Liver (tissue), 3 donors: ENCODE results near the gene NUDCD2.

Experiments used
- GABPA ChIP-seq, 2 donors: IDR thresholded peaks in 1 of 2; conservative IDR thresholded peaks in 1 of 2; 2 replicates each; pipeline ENCODE4 v1.6.1; 2016; ENCODE audit warnings: antibody characterized with exemption in 2 of 2, mild to moderate bottlenecking in 1 of 2, moderate library complexity in 1 of 2
- SP1 ChIP-seq: IDR thresholded peaks from 2 replicates; pipeline ENCODE4 v1.6.1; 2018; ENCODE audit warnings: antibody characterized with exemption, mild to moderate bottlenecking
- TAF1 ChIP-seq: conservative IDR thresholded peaks from 2 replicates; pipeline ENCODE4 v1.6.1; 2016; ENCODE audit warnings: antibody characterized with exemption, mild to moderate bottlenecking
- YY1 ChIP-seq: IDR thresholded peaks from 2 replicates; pipeline ENCODE4 v1.6.1; 2016; ENCODE audit warnings: antibody characterized with exemption, mild to moderate bottlenecking
- ZBTB33 ChIP-seq: IDR thresholded peaks from 2 replicates; pipeline ENCODE4 v1.6.1; 2016; ENCODE audit warnings: antibody characterized with exemption
- TF ChIP-seq, protein P1 (sequence below): fragments of 150-350 bp; IDR thresholded peaks from 2 replicates; pipeline ENCODE4 v1.5.1; 2017; ENCODE audit warnings: improper control_type of control experiment, low read depth, low read length; ENCODE audit not compliant: missing input control
- TF ChIP-seq, protein P2 (sequence below): IDR thresholded peaks from 2 replicates; pipeline ENCODE4 v1.6.1; 2016; ENCODE audit warnings: antibody characterized with exemption, mild to moderate bottlenecking
- donor health status: healthy.
- donor health status: healthy.

DNA sequence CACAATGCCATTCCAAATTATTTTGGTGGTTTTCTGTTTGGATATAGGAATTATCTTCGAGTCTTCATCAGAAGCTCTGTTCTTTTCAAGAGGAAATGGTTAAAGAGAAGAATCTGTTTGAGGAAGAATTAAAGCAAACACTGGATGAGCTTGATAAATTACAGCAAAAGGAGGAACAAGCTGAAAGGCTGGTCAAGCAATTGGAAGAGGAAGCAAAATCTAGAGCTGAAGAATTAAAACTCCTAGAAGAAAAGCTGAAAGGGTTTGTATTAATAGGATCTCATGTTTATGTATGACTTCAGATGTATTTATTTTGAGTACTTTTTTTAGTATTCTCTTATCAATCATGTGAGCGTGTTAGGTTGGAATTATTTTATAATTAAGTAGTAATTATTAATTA is 15.5 kb upstream of the NUDCD2 start:
- TF ChIP-seq, protein P1, sequence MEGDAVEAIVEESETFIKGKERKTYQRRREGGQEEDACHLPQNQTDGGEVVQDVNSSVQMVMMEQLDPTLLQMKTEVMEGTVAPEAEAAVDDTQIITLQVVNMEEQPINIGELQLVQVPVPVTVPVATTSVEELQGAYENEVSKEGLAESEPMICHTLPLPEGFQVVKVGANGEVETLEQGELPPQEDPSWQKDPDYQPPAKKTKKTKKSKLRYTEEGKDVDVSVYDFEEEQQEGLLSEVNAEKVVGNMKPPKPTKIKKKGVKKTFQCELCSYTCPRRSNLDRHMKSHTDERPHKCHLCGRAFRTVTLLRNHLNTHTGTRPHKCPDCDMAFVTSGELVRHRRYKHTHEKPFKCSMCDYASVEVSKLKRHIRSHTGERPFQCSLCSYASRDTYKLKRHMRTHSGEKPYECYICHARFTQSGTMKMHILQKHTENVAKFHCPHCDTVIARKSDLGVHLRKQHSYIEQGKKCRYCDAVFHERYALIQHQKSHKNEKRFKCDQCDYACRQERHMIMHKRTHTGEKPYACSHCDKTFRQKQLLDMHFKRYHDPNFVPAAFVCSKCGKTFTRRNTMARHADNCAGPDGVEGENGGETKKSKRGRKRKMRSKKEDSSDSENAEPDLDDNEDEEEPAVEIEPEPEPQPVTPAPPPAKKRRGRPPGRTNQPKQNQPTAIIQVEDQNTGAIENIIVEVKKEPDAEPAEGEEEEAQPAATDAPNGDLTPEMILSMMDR = no peak
- TF ChIP-seq GABPA (IDR thresholded peaks at IDR 0.05 in 1 of 2, conservative IDR thresholded peaks at IDR 0.05 in 1 of 2) = no peak
- TF ChIP-seq ZBTB33 = no peak
- no peak for TF ChIP-seq YY1
- no peak for TF ChIP-seq SP1
- no peak for TF ChIP-seq TAF1
- TF ChIP-seq, protein P2, sequence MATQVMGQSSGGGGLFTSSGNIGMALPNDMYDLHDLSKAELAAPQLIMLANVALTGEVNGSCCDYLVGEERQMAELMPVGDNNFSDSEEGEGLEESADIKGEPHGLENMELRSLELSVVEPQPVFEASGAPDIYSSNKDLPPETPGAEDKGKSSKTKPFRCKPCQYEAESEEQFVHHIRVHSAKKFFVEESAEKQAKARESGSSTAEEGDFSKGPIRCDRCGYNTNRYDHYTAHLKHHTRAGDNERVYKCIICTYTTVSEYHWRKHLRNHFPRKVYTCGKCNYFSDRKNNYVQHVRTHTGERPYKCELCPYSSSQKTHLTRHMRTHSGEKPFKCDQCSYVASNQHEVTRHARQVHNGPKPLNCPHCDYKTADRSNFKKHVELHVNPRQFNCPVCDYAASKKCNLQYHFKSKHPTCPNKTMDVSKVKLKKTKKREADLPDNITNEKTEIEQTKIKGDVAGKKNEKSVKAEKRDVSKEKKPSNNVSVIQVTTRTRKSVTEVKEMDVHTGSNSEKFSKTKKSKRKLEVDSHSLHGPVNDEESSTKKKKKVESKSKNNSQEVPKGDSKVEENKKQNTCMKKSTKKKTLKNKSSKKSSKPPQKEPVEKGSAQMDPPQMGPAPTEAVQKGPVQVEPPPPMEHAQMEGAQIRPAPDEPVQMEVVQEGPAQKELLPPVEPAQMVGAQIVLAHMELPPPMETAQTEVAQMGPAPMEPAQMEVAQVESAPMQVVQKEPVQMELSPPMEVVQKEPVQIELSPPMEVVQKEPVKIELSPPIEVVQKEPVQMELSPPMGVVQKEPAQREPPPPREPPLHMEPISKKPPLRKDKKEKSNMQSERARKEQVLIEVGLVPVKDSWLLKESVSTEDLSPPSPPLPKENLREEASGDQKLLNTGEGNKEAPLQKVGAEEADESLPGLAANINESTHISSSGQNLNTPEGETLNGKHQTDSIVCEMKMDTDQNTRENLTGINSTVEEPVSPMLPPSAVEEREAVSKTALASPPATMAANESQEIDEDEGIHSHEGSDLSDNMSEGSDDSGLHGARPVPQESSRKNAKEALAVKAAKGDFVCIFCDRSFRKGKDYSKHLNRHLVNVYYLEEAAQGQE = no peak
